Ascending aorta (tissue), 2 donors: ENCODE data around the gene ANKS3. TPM values are rescaled to one million over a fixed set of nuclear protein-coding genes. Genes with fewer than 3 reads are reported as not detected.

Experiments used
- DNase-seq, 2 donors: peaks; one replicate each; pipeline ENCODE4 v3.0.0-alpha.2; 2019; ENCODE audit warnings: low spot score in 2 of 2
- H3K27ac ChIP-seq, 2 donors: fragments of 200-600 bp; sonication (generic); one replicate each; pipeline ENCODE4 v1.5.1; 2016 to 2017; ENCODE audit warnings: mild to moderate bottlenecking in 1 of 2
- H3K27me3 ChIP-seq: fragments of 200-600 bp; sonication (generic); one replicate; pipeline ENCODE4 v1.5.1; 2017
- H3K36me3 ChIP-seq, 2 donors: fragments of 200-600 bp; sonication (generic); one replicate each; pipeline ENCODE4 v1.5.1; 2016
- H3K4me1 ChIP-seq, 2 donors: fragments of 200-600 bp; sonication (generic); one replicate each; pipeline ENCODE4 v1.5.1; 2016 to 2017; ENCODE audit warnings: mild to moderate bottlenecking in 1 of 2
- H3K4me3 ChIP-seq, 2 donors: fragments of 200-600 bp; sonication (generic); one replicate each; pipeline ENCODE4 v1.5.1; 2016 to 2017; ENCODE audit warnings: mild to moderate bottlenecking in 1 of 2
- H3K9me3 ChIP-seq, 2 donors: fragments of 200-600 bp; sonication (generic); one replicate each; pipeline ENCODE4 v1.5.1; 2016
- CTCF ChIP-seq, 3 experiments: fragments of 200-600 bp in 2 of 3; fragments of 450-650 bp in 1 of 3; sonication (generic) in 2 of 3; IDR thresholded peaks; one replicate each; pipeline ENCODE4 v1.5.1; 2016 to 2019; ENCODE audit warnings: antibody characterized with exemption in 3 of 3, mild to moderate bottlenecking in 1 of 3, moderate library complexity in 1 of 3
- intact Hi-C: fragments of 100-400 bp; cut with DNase I; formaldehyde crosslinking; loops from one replicate; pipeline ENCODE4 v1.15.1; 2023
- total RNA-seq: library from RNA; depleted of rRNA; stranded (reverse); fragments of >200 nt; gene quantifications from one replicate; pipeline ENCODE4 v1.1.0, GENCODE V29; 2016

ANKS3 gene
- total RNA-seq, 1 donor from 2014 or later, result 55.9 TPM

- H3K4me3 ChIP-seq, result peak overlapping the region; percentile 85 to 93
- no peaks in the 10 kb centered on the region for H3K27me3 ChIP-seq
- intact Hi-C loops, result loop anchor here (1.0 to 5.0 kb wide), 3 partner anchors 40 to 77 kb away; partner anchors contain the start of genes ANKS3 and DNAAF8
- H3K4me1 ChIP-seq, result peaks cover 15 to 32% of the 10 kb centered on the region in 2 donors
- peaks cover 29 to 47% of the 10 kb centered on the region in 2 donors for H3K36me3 ChIP-seq
- TF ChIP-seq CTCF (IDR thresholded peaks at IDR 0.05), result no peak
- DNase-seq, result peak in 1 of 2 donors; percentile 75
- H3K9me3 ChIP-seq, result no peaks in the 10 kb centered on the region
- H3K27ac ChIP-seq, result peak overlapping the region; percentile 74 to 83
These were observed 40.0 kb downstream of the ANKS3 start for GRCh38 chr16:4693956-4694641.

GRCh38 chr16:4693296-4693955, 40.6 kb downstream of the ANKS3 start, which contains the start of gene NUDT16L1:
TSS of gene NUDT16L1 (plus strand) at chr16:4693562. CDS start at chr16:4693727, 165 bp downstream.
- peak within 1 kb of the TSS; percentile 78 to 83 for H3K27ac ChIP-seq
- H3K4me1 ChIP-seq, result peaks cover 15 to 32% of the 10 kb centered on the region in 2 donors
- peaks cover 23 to 46% of the 10 kb centered on the region in 2 donors for H3K36me3 ChIP-seq
- H3K27me3 ChIP-seq, result no peaks in the 10 kb centered on the region
- peak within 1 kb of the TSS; percentile 85 to 93 for H3K4me3 ChIP-seq
- peak; percentile 86 to 98 for DNase-seq
- no peaks in the 10 kb centered on the region for H3K9me3 ChIP-seq
- peak; percentile 19 to 23 (median 23) for TF ChIP-seq CTCF (IDR thresholded peaks at IDR 0.05)
- intact Hi-C loops, result loop anchor here (1.0 to 5.0 kb wide), 3 partner anchors 41 to 76 kb away; partner anchors contain the start of genes ANKS3 and DNAAF8

- peak overlapping the region; percentile 61 to 78 for H3K27ac ChIP-seq
- H3K27me3 ChIP-seq, result no peaks in the 10 kb centered on the region
- peaks cover 19 to 46% of the 10 kb centered on the region in 2 donors for H3K36me3 ChIP-seq
- H3K9me3 ChIP-seq, result no peaks in the 10 kb centered on the region
- H3K4me3 ChIP-seq, result peak overlapping the region; percentile 85 to 93
- peak in 1 of 2 donors; percentile 66 for DNase-seq
- intact Hi-C loops, result loop anchor here (1.0 to 5.0 kb wide), 3 partner anchors 42 to 76 kb away; partner anchors contain the start of genes ANKS3 and DNAAF8
- no peak for TF ChIP-seq CTCF (IDR thresholded peaks at IDR 0.05)
- H3K4me1 ChIP-seq, result peaks cover 15 to 32% of the 10 kb centered on the region in 2 donors
These were observed 41.4 kb downstream of the ANKS3 start for GRCh38 chr16:4692460-4693295.

- Histone ChIP-seq H3K36me3 (peaks cover 17 to 44% of the 10 kb centered on the region in 2 donors), H3K27me3 (no peaks in the 10 kb centered on the region), H3K4me3 (no peak overlapping the region), H3K27ac (no peak overlapping the region), H3K9me3 (no peaks in the 10 kb centered on the region), H3K4me1 (peaks cover 15 to 32% of the 10 kb centered on the region in 2 donors)
- intact Hi-C loops, result loop anchor here (2.0 to 5.0 kb wide), 2 partner anchors 75 to 77 kb away; no protein-coding TSS in a partner anchor
- peak in 1 of 2 donors; percentile 66 for DNase-seq
- TF ChIP-seq CTCF (IDR thresholded peaks at IDR 0.05), result no peak
These were observed 42.2 kb downstream of the ANKS3 start for GRCh38 chr16:4691666-4692412.
